Neural cell (in vitro differentiated cells): ENCODE data around the gene PPP1R15B.

Source experiments
- CTCF ChIP-seq: fragments of 450-650 bp; IDR thresholded peaks from 2 replicates; pipeline ENCODE4 v1.5.1; 2014; ENCODE audit warnings: antibody characterized with exemption, mild to moderate bottlenecking, moderate library complexity; ENCODE audit not compliant: poor library complexity, severe bottlenecking
- POLR2AphosphoS5 ChIP-seq: IDR thresholded peaks from 2 replicates; pipeline ENCODE4 v1.6.1; 2012
- RAD21 ChIP-seq: fragments of 450-650 bp; conservative IDR thresholded peaks from 2 replicates; pipeline ENCODE4 v1.6.1; 2014; ENCODE audit warnings: antibody characterized with exemption, mild to moderate bottlenecking, moderate library complexity

- no peak for TF ChIP-seq CTCF
- TF ChIP-seq POLR2AphosphoS5 = no peak
- TF ChIP-seq RAD21 = no peak
Measured at GRCh38 chr1:204410688-204411450, 748 bp downstream of the PPP1R15B start.
